ENCODE results near the gene RTP2.

The RTP2 gene, protein sequence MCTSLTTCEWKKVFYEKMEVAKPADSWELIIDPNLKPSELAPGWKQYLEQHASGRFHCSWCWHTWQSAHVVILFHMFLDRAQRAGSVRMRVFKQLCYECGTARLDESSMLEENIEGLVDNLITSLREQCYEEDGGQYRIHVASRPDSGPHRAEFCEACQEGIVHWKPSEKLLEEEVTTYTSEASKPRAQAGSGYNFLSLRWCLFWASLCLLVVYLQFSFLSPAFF

DNA sequence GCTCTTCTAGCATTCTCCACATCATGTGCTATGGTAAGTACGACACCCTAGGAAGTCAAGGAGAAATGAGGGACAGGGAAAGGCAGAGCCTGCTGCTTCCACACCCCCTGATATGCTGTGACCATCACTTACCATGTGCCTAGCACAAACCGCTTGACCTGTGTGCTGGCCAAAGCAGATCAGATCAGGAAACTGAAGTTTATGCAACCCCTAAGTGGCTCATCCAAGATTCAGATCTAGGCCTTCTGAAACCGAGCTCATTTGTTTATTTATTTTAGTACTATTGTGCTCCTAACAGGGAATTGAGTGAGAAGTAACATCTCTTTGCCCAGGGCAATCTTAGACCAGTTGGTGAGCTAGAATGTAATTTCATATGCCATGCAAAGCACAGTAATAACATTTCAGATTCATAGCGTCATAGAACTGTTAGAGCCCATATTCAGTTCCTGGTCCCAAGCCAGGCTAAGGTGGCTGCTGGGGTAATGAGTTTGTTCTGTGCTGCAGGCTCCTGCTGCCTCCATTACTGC, at the start of gene RTP2:
Gene RTP2, minus strand, starts transcription at position 51 of the 527 bp plus-strand sequence. CDS start 429 bp downstream, outside the sequence.
- TF ChIP-seq, protein P1, sequence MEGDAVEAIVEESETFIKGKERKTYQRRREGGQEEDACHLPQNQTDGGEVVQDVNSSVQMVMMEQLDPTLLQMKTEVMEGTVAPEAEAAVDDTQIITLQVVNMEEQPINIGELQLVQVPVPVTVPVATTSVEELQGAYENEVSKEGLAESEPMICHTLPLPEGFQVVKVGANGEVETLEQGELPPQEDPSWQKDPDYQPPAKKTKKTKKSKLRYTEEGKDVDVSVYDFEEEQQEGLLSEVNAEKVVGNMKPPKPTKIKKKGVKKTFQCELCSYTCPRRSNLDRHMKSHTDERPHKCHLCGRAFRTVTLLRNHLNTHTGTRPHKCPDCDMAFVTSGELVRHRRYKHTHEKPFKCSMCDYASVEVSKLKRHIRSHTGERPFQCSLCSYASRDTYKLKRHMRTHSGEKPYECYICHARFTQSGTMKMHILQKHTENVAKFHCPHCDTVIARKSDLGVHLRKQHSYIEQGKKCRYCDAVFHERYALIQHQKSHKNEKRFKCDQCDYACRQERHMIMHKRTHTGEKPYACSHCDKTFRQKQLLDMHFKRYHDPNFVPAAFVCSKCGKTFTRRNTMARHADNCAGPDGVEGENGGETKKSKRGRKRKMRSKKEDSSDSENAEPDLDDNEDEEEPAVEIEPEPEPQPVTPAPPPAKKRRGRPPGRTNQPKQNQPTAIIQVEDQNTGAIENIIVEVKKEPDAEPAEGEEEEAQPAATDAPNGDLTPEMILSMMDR (conservative IDR thresholded peaks at IDR 0.05; ENCODE audit: low read length) = no peak
- H3K4me3 ChIP-seq (ENCODE audit: low read length) = no peak within 1 kb of the TSS
- no peak for DNase-seq (ENCODE audit: low read depth)

DNA sequence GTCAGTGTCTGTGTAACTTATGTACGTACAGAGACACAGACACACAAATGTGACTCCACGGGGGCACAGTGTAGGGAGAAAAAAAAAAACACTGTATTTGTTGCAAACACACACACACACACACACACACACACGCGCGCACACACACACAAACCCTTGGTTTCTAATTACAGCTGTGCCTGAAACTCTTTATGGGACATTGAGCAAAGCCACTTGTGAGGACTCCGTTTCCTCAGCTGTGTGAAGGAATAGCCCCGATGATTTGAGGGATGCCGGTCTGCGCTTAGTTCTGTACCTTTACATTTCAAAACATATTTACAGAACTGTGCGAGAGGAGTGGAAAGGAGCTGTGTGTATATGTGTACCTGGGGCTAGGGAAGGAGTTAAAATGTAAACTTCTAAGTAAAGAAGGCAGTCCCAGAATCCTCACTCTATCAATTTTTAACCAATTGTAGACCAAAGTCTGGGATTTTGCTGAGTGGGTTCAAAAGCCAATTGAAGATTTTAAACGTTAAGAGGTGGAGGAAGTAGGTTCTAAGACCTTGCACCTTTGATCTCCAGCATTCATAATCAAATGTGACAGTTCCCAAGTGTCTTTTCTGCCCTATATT, 48.3 kb upstream of the RTP2 start:
- no peak overlapping the region for H3K4me3 ChIP-seq (ENCODE audit: low read length)
- no peak for DNase-seq (ENCODE audit: low read depth)
- TF ChIP-seq, protein P1 (conservative IDR thresholded peaks at IDR 0.05; ENCODE audit: low read length) = no peak

DNA sequence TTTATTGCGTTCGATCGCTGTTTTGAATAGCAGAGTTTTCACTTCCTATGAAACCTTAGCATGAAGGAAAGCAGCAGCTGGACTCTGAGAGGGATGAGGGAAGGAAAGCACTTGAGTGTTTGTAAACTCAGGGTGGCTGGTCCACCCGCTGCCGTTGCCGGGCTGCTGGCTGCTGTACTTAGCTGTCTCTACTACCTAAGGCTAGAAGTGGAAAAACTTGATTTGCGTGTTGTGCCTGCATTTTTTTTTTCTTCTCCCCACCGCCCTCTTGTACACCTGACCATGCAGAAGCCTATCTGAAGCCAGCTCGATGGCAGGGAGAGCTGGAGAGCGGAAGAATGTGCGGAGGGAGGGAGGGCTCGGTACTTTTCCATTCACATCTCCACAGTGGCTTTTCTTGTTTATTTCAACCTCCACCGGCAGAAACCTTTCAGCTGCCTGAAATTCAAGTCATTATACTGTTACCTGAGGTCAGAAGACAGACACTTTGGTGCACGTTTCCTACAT, 47.7 kb upstream of the RTP2 start:
- no peak for DNase-seq (ENCODE audit: low read depth)
- H3K4me3 ChIP-seq (ENCODE audit: low read length) = no peak overlapping the region
- TF ChIP-seq, protein P1 (conservative IDR thresholded peaks at IDR 0.05; ENCODE audit: low read length) = no peak

DNA sequence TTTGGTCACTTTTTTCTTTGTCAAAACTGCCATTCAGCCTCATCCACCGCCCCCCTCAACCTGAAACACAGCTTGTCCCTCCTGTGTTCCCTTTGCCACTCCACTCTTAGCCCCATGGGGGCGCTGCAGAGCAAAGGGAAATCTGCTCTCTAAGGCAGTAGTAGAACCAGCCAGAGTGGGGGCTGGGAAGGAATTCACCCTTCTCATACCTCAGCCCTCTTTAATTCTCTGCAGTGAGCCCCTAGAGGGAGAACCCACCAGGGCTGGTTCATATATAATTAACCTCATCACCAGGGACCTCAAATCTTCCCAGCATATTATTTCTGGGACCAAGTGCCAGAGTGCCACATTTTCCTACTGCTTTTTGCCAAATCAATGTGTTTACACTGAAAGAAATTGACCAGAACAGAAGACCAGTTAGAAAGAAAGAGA, 45.7 kb upstream of the RTP2 start:
- DNase-seq (ENCODE audit: low read depth) = peak; percentile 73
- H3K4me3 ChIP-seq (ENCODE audit: low read length) = no peak overlapping the region
- TF ChIP-seq, protein P1 (conservative IDR thresholded peaks at IDR 0.05; ENCODE audit: low read length) = peak; percentile 99

DNA sequence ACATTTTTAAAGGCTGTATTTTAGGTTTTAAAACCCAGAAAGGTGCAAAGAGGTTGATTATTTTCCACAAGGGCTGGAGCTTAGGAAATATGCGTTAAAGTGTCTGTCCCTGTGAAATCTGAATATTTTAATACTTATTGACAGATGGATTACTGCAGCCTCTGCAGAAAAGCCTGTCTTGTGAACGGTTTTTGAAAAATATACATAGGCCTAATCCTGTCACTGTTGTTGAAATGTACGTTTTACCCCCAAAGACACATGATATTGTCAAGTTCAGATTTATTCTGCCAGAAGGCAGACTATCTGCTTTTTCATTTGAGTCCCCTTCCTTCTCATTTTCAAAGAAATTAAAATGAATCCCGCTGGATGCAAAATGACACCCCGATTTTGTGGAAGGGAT, 45.1 kb upstream of the RTP2 start:
- DNase-seq (ENCODE audit: low read depth) = no peak
- no peak overlapping the region for H3K4me3 ChIP-seq (ENCODE audit: low read length)
- TF ChIP-seq, protein P1 (conservative IDR thresholded peaks at IDR 0.05; ENCODE audit: low read length) = no peak

DNA sequence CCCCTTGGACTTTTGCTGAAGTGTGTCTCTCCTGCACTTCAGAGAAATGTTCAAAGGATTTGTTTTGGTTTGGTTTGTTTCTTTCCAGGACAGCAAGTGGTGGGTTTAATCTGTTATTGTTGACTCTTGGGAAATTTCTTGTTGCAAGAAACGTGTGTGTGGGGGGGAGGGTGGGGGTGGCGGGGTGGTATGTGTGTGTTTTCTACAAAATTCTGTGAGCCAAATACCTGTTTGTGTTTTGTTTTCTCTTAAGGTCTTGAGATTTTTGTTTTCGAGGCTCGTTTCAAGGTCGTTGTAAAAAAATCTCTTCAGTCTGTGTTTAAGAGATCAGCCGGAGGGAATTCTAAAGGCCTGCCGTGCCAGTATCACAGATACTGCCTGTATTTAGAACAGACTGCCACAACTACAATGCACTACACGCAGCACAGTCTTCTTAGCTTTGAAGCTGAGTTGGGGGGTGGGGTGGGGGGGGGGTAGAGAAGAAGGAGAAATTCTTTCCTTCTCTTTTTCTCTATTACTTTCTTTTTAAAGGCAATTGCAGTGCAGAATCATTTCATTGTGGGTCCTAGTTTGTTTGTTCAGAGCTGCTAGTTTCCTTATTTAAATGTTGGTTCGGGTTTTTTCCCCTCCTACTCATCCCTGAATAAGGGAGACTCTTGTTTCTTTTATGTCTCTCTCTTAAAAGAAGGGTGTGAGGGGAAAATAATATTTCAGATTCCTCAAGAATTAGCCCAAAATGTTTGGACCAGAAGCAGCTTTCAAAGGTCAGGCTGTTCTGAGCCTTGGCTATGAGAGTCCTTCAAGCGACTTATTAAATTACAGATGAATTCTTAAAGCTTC, 44.3 kb upstream of the RTP2 start:
- peak; percentile 59 for DNase-seq (ENCODE audit: low read depth)
- TF ChIP-seq, protein P1 (conservative IDR thresholded peaks at IDR 0.05; ENCODE audit: low read length) = no peak
- peak overlapping the region; percentile 98 for H3K4me3 ChIP-seq (ENCODE audit: low read length)

All from AG10803 (cell line).